GM19452 (cell line): ENCODE data around the gene FYN.
A peak's percentile ranks its signal among the peaks of the same experiment; 100 is the strongest.

Experiments used
- ATAC-seq: cut with Tn5 transposase; IDR thresholded peaks from one replicate; pipeline ENCODE4 v1.9.1; 2021; ENCODE audit not compliant: unreplicated experiment

FYN gene

GRCh38 chr6:111884068-111884467, 10.8 kb upstream of the FYN start:
- ATAC-seq, result no peak

- ATAC-seq, result no peak
Measured at GRCh38 chr6:111880181-111880888, 7.1 kb upstream of the FYN start.

- ATAC-seq, result no peak
Measured at GRCh38 chr6:111875741-111876140, 2.5 kb upstream of the FYN start.

GRCh38 chr6:111874025-111874415, 768 bp upstream of the FYN start:
- no peak for ATAC-seq

GRCh38 chr6:111872401-111873177, 663 bp downstream of the FYN start:
- peak; percentile 27 for ATAC-seq

GRCh38 chr6:111871725-111872400, 1.4 kb downstream of the FYN start:
- ATAC-seq, result no peak

GRCh38 chr6:111871207-111871606, 2.0 kb downstream of the FYN start:
- no peak for ATAC-seq

- no peak for ATAC-seq
Measured at GRCh38 chr6:111870742-111871064, 2.5 kb downstream of the FYN start.

- no peak for ATAC-seq
Measured at GRCh38 chr6:111870051-111870741, 3.1 kb downstream of the FYN start.

- no peak for ATAC-seq
Measured at GRCh38 chr6:111866857-111867256, 6.4 kb downstream of the FYN start.

GRCh38 chr6:111865909-111866546, 7.2 kb downstream of the FYN start:
- ATAC-seq, result no peak

- no peak for ATAC-seq
Measured at GRCh38 chr6:111865049-111865585, 8.1 kb downstream of the FYN start.

GRCh38 chr6:111864138-111865048, 8.9 kb downstream of the FYN start:
- ATAC-seq, result no peak

GRCh38 chr6:111862741-111863140, 10.5 kb downstream of the FYN start:
- ATAC-seq, result no peak

GRCh38 chr6:111862314-111862713, 10.9 kb downstream of the FYN start:
- no peak for ATAC-seq

GRCh38 chr6:111861431-111861885, 11.8 kb downstream of the FYN start:
- ATAC-seq, result no peak

GRCh38 chr6:111858347-111858746, 14.9 kb downstream of the FYN start:
- no peak for ATAC-seq

- ATAC-seq, result no peak
Measured at GRCh38 chr6:111857674-111858337, 15.4 kb downstream of the FYN start.

GRCh38 chr6:111855753-111856152, 17.5 kb downstream of the FYN start:
- no peak for ATAC-seq
